AG09309 (cell line): ENCODE results near the gene CEP112.
A peak's percentile ranks its signal among the peaks of the same experiment; 100 is the strongest.

Experiments
- DNase-seq: peaks from one replicate; pipeline ENCODE4 v3.0.0-alpha.2; 2010; ENCODE audit warnings: low read depth
- H3K4me3 ChIP-seq: 2 replicates; pipeline ENCODE4 v1.5.1; 2011; ENCODE audit warnings: mild to moderate bottlenecking, low read depth, low read length, moderate library complexity; ENCODE audit not compliant: control insufficient read depth
- TF ChIP-seq, protein P1 (sequence below): IDR thresholded peaks from 2 replicates; pipeline ENCODE4 v1.5.1; 2011; ENCODE audit warnings: mild to moderate bottlenecking, low read depth, low read length, inconsistent platforms; ENCODE audit not compliant: insufficient read depth, control insufficient read depth; ENCODE audit errors: missing control alignments

Gene CEP112

DNA sequence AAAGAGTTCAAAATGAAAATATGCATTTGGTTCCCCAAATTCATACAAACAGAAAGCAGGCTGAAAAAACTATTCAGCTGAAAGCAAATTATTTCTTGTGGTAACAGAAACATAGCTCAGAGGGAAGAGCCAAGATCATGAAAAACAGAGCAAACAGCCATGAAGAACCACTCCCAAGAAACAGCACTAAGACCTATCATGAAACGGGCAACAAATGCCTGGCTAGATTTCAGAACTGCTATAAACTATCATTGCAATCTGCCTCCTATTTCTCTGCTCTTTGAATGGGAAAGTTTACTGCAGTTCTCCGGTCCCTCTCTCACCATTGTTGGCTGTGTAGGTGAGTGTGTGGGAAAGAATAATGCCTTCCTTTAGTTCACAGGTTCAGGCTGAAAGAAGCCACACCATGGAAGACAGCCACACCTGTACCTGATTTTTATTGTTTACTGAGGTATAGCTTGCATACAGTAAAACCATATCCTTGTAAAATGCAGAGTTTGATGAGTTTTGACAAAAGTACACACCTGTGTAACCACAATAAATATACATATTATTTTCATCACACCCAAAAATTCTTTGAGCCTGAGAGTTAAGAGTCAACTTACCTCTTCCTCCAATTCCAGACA, 48.2 kb downstream of the CEP112 start:
- TF ChIP-seq, protein P1, sequence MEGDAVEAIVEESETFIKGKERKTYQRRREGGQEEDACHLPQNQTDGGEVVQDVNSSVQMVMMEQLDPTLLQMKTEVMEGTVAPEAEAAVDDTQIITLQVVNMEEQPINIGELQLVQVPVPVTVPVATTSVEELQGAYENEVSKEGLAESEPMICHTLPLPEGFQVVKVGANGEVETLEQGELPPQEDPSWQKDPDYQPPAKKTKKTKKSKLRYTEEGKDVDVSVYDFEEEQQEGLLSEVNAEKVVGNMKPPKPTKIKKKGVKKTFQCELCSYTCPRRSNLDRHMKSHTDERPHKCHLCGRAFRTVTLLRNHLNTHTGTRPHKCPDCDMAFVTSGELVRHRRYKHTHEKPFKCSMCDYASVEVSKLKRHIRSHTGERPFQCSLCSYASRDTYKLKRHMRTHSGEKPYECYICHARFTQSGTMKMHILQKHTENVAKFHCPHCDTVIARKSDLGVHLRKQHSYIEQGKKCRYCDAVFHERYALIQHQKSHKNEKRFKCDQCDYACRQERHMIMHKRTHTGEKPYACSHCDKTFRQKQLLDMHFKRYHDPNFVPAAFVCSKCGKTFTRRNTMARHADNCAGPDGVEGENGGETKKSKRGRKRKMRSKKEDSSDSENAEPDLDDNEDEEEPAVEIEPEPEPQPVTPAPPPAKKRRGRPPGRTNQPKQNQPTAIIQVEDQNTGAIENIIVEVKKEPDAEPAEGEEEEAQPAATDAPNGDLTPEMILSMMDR = no peak
- no peak for DNase-seq
- no peak overlapping the region for H3K4me3 ChIP-seq

DNA sequence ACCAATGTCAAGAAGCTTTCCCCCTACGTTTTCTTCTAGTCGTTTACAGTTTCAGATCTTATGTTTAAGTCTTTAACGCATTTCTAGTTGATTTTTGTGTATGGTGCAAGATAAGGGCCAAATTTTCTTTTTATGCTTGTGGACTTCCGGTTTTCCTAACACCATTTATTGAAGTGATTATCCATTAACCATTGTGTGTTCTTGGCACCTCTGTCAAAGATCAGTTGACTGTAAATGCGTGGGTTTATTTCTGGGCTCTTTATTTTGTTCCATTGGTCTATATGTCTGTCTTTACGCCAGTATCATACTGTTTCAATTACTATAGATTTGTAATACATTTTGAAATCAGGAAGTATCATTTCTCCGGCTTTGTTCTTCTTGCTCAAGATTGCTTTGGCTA, 49.5 kb downstream of the CEP112 start:
- H3K4me3 ChIP-seq = no peak overlapping the region
- TF ChIP-seq, protein P1 = no peak
- no peak for DNase-seq

DNA sequence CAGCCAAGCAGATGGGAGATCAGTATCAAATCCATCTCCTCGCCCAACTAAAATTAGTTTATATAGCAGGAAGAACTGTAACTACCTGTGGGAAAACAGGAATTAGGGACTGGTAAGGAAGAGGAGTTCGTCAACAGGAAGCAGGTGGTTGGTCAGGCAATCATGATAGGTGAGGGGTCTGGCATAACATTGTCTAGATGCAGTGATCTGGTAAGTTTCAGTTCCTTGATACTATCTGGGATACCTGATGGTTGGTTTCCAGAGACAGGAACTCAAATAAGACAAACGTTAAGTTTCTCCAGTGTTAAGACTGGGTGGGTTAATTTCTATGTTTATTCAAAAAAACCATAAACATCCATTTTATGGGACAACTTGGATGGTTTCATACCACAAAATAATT, 53.8 kb downstream of the CEP112 start:
- no peak for DNase-seq
- H3K4me3 ChIP-seq = no peak overlapping the region
- TF ChIP-seq, protein P1 = no peak

DNA sequence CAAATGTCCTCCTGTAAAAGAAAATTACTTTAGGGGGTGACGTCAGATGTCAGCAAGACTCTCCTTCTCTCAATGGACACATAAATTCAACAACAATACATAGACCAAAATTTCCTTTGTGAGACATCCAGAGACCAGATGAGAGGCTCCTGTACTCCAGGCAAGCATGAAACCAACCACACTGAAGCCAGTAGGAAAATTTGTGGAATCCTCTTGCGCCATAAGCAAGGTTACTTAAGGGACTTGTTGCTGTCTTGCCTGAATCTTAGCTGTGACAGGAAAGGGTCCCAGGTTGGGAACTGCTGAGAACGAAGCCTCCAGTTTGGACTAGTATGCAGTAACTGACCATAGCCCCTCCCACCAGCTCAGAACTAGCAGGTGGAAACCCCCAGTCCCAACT, 56.0 kb downstream of the CEP112 start:
- DNase-seq = peak; percentile 2
- no peak overlapping the region for H3K4me3 ChIP-seq
- TF ChIP-seq, protein P1 = no peak

DNA sequence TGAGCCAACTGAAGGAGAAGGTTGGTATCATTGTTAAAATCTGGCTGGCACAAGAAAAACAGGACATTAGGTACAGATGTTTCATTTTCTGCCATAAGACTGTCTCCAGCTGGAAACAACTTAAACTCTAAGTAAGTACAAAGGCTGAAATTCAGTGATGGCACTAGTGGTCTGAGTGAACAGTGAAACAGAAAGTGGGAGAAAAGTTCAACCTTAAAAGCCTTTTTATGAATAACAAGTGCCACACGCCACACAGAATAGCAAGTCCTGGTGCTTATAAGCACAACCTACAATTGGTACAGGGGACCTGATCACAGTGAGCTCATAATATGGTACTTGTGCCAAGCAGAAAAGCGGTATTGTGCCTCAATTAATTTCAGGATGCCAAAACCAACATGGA, 56.7 kb downstream of the CEP112 start:
- TF ChIP-seq, protein P1 = no peak
- no peak overlapping the region for H3K4me3 ChIP-seq
- DNase-seq = no peak

DNA sequence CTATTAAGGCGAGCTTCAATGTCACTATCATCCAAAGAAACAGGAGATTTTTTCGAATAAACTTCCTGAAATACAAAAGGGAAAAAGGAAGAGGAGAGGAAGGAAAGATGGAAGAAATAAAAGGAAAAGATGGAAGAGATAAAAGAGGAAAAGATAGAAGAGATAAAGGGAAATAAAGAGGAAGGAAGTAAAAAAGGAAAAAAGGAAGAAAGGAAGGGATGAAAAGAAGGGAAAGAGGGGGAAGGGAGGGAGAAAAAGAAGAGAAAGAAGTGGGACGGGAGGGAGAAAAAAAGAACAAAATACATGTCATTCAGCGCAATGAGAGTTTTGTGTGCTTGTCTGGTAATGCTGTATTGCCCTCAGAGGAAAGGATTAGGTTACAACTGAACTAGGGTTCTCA, 62.2 kb downstream of the CEP112 start:
- TF ChIP-seq, protein P1 = no peak
- no peak overlapping the region for H3K4me3 ChIP-seq
- no peak for DNase-seq

DNA sequence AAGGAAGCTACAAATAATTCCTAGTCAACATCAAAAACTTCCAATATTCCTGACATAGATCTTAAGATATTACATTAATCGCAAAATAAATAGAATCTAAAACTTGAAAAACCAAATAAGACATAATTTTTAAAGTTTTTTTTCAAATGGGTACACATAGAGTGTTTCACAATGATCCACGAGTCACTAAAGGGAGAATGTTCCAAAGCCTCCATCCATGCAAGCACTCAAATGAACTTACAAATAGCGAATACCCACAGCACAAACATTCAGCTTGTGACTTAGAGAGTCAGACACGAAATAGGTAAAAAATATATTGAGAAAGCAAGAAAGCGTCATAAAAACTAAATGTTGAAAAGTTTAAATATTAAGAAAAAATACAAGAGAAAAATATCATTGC, 65.7 kb downstream of the CEP112 start:
- DNase-seq = no peak
- no peak overlapping the region for H3K4me3 ChIP-seq
- TF ChIP-seq, protein P1 = no peak
